Measurements from ENCODE around the gene PLIN4.
A peak's percentile ranks its signal among the peaks of the same experiment; 100 is the strongest.
"Not testable (repeated sequence)": the region's sequence is repeated elsewhere in the genome, so short reads cannot be mapped to it uniquely, and the experiment has no call there.

DNA sequence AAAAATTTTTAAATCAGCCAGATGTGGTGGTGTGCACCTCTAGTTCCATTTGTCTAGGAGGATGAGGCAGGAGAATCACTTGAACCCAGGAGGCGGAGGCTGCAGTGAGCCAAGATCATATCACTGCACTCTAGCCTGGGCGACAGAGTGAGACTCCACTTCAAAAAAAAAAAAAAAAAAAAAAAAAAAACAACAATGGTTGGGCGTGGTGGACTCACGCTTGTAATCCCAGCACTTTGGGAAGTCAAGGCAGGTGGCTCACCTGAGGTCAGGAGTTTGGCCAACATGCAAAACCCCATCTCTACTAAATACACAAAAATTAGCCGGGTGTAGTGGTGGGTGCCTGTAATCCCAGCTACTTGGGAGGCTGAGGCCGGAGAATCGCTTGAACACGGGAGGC lies 9.1 kb upstream of the PLIN4 start:
- not testable (repeated sequence) for TF ChIP-seq ARNT (IDR thresholded peaks at IDR 0.05); FOXK2 (IDR thresholded peaks at IDR 0.05); LEF1 (IDR thresholded peaks at IDR 0.05; ENCODE audit: borderline replicate concordance); ELF4 (IDR thresholded peaks at IDR 0.05); FOXA1 (IDR thresholded peaks at IDR 0.05); SUZ12 (IDR thresholded peaks at IDR 0.05); SP1 (IDR thresholded peaks at IDR 0.05)
- TF ChIP-seq ZNF384 (IDR thresholded peaks at IDR 0.05): peak; percentile 61; the same call in 1 of the 2 replicates
- TF ChIP-seq, protein P1, sequence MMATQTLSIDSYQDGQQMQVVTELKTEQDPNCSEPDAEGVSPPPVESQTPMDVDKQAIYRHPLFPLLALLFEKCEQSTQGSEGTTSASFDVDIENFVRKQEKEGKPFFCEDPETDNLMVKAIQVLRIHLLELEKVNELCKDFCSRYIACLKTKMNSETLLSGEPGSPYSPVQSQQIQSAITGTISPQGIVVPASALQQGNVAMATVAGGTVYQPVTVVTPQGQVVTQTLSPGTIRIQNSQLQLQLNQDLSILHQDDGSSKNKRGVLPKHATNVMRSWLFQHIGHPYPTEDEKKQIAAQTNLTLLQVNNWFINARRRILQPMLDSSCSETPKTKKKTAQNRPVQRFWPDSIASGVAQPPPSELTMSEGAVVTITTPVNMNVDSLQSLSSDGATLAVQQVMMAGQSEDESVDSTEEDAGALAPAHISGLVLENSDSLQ (IDR thresholded peaks at IDR 0.05): not testable (repeated sequence)

Measured in HEK293T (cell line).